ENCODE data around the gene GLT8D1.
"Not testable (repeated sequence)": the region's sequence is repeated elsewhere in the genome, so short reads cannot be mapped to it uniquely, and the experiment has no call there.

The GLT8D1 gene

GRCh38 chr3:52681596-52681995, 24.0 kb downstream of the GLT8D1 start:
- DNase-seq (ENCODE audit: low read depth), result no peak
- H3K4me3 ChIP-seq (ENCODE audit: low read depth, low read length), result no peak overlapping the region
- TF ChIP-seq MYC (IDR thresholded peaks at IDR 0.05; ENCODE audit: low read depth, low read length), result no peak
- no peak for TF ChIP-seq CTCF (IDR thresholded peaks at IDR 0.05; ENCODE audit: low read depth, low read length)
- no peak for TF ChIP-seq MAX (IDR thresholded peaks at IDR 0.05; ENCODE audit: low read depth, low read length)
- TF ChIP-seq POLR2A (IDR thresholded peaks at IDR 0.05; ENCODE audit: extremely low read depth, insufficient read length), result no peak

GRCh38 chr3:52679811-52680210, 25.8 kb downstream of the GLT8D1 start:
- no peak for DNase-seq (ENCODE audit: low read depth)
- no peak overlapping the region for H3K4me3 ChIP-seq (ENCODE audit: low read depth, low read length)
- TF ChIP-seq MYC (IDR thresholded peaks at IDR 0.05; ENCODE audit: low read depth, low read length) (no peak), POLR2A (IDR thresholded peaks at IDR 0.05; ENCODE audit: extremely low read depth, insufficient read length) (no peak), MAX (IDR thresholded peaks at IDR 0.05; ENCODE audit: low read depth, low read length) (no peak), CTCF (IDR thresholded peaks at IDR 0.05; ENCODE audit: low read depth, low read length) (no peak)

GRCh38 chr3:52679199-52679538, 26.4 kb downstream of the GLT8D1 start:
- no peak for DNase-seq (ENCODE audit: low read depth)
- no peak overlapping the region for H3K4me3 ChIP-seq (ENCODE audit: low read depth, low read length)
- no peak for TF ChIP-seq CTCF (IDR thresholded peaks at IDR 0.05; ENCODE audit: low read depth, low read length)

GRCh38 chr3:52678265-52679198, 27.1 kb downstream of the GLT8D1 start:
- no peak overlapping the region for H3K4me3 ChIP-seq (ENCODE audit: low read depth, low read length)
- DNase-seq (ENCODE audit: low read depth), result no peak
- TF ChIP-seq POLR2A (IDR thresholded peaks at IDR 0.05; ENCODE audit: extremely low read depth, insufficient read length) (no peak), CTCF (IDR thresholded peaks at IDR 0.05; ENCODE audit: low read depth, low read length) (no peak), MYC (IDR thresholded peaks at IDR 0.05; ENCODE audit: low read depth, low read length) (no peak), MAX (IDR thresholded peaks at IDR 0.05; ENCODE audit: low read depth, low read length) (no peak)

- H3K4me3 ChIP-seq (ENCODE audit: low read depth, low read length); DNase-seq (ENCODE audit: low read depth): not testable (repeated sequence)
Measured at GRCh38 chr3:52676201-52676600, 29.4 kb downstream of the GLT8D1 start.

- H3K4me3 ChIP-seq (ENCODE audit: low read depth, low read length), result peak overlapping the region; percentile 42
- peak; percentile 40 for DNase-seq (ENCODE audit: low read depth)
- TF ChIP-seq MAX (IDR thresholded peaks at IDR 0.05; ENCODE audit: low read depth, low read length), result no peak
- no peak for TF ChIP-seq POLR2A (IDR thresholded peaks at IDR 0.05; ENCODE audit: extremely low read depth, insufficient read length)
- TF ChIP-seq MYC (IDR thresholded peaks at IDR 0.05; ENCODE audit: low read depth, low read length), result no peak
- no peak for TF ChIP-seq CTCF (IDR thresholded peaks at IDR 0.05; ENCODE audit: low read depth, low read length)
Measured at GRCh38 chr3:52671676-52672075, 33.9 kb downstream of the GLT8D1 start.

Data from NB4 (cell line).